Right lobe of liver (tissue), 4 donors: ENCODE data around the gene KIAA1671.

ENCODE experiments used
- POLR2A ChIP-seq: fragments of 450-650 bp; IDR thresholded peaks from one replicate; pipeline ENCODE4 v1.6.1; 2017; ENCODE audit warnings: antibody characterized with exemption, mild to moderate bottlenecking
- TF ChIP-seq, protein P1 (sequence below), 4 donors: fragments of 200-600 bp in 3 of 4; fragments of 450-650 bp in 1 of 4; IDR thresholded peaks; one replicate each; pipeline versions ENCODE4 v1.5.1 to v1.8.0; 2016 to 2022; ENCODE audit warnings: antibody characterized with exemption in 4 of 4, mild to moderate bottlenecking in 2 of 4
- donor health status: DM: no; HTN: no; CAD: no.
- donor health status: DM: no; HTN: no; CAD: no.
- donor health status: DM: no; HTN: yes; CAD: no.

GRCh38 chr22:24950272-24950902 lies 2.1 kb upstream of the KIAA1671 start:
- TF ChIP-seq, protein P1, sequence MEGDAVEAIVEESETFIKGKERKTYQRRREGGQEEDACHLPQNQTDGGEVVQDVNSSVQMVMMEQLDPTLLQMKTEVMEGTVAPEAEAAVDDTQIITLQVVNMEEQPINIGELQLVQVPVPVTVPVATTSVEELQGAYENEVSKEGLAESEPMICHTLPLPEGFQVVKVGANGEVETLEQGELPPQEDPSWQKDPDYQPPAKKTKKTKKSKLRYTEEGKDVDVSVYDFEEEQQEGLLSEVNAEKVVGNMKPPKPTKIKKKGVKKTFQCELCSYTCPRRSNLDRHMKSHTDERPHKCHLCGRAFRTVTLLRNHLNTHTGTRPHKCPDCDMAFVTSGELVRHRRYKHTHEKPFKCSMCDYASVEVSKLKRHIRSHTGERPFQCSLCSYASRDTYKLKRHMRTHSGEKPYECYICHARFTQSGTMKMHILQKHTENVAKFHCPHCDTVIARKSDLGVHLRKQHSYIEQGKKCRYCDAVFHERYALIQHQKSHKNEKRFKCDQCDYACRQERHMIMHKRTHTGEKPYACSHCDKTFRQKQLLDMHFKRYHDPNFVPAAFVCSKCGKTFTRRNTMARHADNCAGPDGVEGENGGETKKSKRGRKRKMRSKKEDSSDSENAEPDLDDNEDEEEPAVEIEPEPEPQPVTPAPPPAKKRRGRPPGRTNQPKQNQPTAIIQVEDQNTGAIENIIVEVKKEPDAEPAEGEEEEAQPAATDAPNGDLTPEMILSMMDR (IDR thresholded peaks at IDR 0.05) = no peak
- no peak for TF ChIP-seq POLR2A
